Measurements from ENCODE around the gene HIRA. TPM values are rescaled to one million over a fixed set of nuclear protein-coding genes. Genes with fewer than 3 reads are reported as not detected.

HIRA gene
- total and polyA plus RNA-seq, 2 of the 8 experiments (the other 6 are each of a cell fraction or from before 2014, with no cell fraction given) = 34.9 to 67.2 TPM

DNA sequence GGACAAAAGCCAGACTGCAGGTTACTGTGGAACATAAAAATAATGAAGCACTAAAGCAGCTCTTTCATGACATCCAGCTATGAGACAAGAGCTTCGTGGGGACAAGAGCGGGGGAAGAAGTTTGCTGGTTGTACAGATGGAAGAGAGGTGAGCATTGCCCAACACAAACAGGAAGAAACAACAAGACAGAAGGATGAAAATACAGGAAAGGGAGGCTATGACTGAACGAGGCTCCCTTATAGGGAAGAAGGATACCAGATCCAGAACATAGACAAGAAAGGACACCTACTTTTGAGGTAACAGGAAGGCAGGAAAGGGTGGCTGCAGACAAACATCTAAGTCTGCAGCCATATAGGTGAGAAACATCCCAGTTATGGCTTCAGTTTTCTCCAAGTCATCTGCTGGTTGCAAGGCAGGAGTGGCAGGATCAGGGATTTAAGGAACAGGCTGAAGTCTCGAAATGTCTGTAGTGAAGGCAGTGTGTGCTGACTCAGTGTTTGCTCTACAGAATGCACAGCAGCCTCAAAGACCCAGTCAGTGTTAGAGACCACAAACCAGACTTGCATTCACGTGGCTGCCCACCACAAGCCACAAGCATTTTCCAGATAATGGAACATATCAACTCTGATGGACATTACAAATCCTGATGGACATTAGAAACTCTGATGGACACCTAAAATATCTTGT, 141.9 kb downstream of the HIRA start:
- Histone ChIP-seq H3K4me1 (replicated peaks in 1 of 4; ENCODE audit: control insufficient read depth in 3 of 4, insufficient read depth in 4 of 4, low read length in 3 of 4) (peaks cover 13 to 31% (median 23%) of the 10 kb centered on the region in 4 experiments), H3K23ac (ENCODE audit: insufficient read length) (no peak overlapping the region), H3K23me2 (ENCODE audit: low read depth, low read length) (peaks cover 13% of the 10 kb centered on the region), H3K4ac (replicated peaks; ENCODE audit: insufficient read length, low read depth, low read length) (no peak overlapping the region), H3K9ac (replicated peaks in 1 of 4; ENCODE audit: extremely low read depth in 1 of 4, low read depth in 3 of 4, low read length in 3 of 4) (peak overlapping the region in 1 of 4 experiments; percentile 46; a peak in 1 of 7 replicates), H4K8ac (ENCODE audit: extremely low read depth, insufficient read depth, low read length) (no peak overlapping the region), H3K79me1 (ENCODE audit: low read depth, low read length) (peaks cover 4% of the 10 kb centered on the region; the same call in 1 of the 2 replicates), H4K5ac (ENCODE audit: insufficient read length, low read depth, low read length) (no peak overlapping the region), H3K27ac (ENCODE audit: low read depth, low read length) (no peak overlapping the region), H3K4me2 (ENCODE audit: insufficient read depth in 1 of 2, low read depth in 2 of 2, low read length in 2 of 2) (peak overlapping the region in 1 of 2 experiments; percentile 96; a peak in 1 of 4 replicates), H2BK120ac (replicated peaks; ENCODE audit: low read depth, low read length) (no peak overlapping the region), H3K4me3 (ENCODE audit: extremely low read depth in 1 of 4, insufficient read depth in 2 of 4, low read depth in 3 of 4, low read length in 4 of 4) (no peak overlapping the region), H2BK20ac (ENCODE audit: low read length) (no peak overlapping the region), H2BK12ac (ENCODE audit: low read depth, low read length) (no peak overlapping the region), H3K36me3 (ENCODE audit: control insufficient read depth in 2 of 4, insufficient read depth in 4 of 4, low read length in 3 of 4) (no peaks in the 10 kb centered on the region), H3K27me3 (replicated peaks in 1 of 4; ENCODE audit: control insufficient read depth in 3 of 4, extremely low read depth in 1 of 4, insufficient read depth in 3 of 4, low read length in 3 of 4) (peaks cover 0 to 9% (median 7%) of the 10 kb centered on the region in 4 experiments; a peak in 3 of 7 replicates), H3K56ac (replicated peaks; ENCODE audit: insufficient read length, low read depth, low read length) (no peak overlapping the region), H2BK15ac (ENCODE audit: low read length) (no peak overlapping the region), H3K14ac (ENCODE audit: insufficient read length) (no peak overlapping the region), H2AK5ac (ENCODE audit: low read depth, low read length) (no peak overlapping the region; the same call in 1 of the 2 replicates), H2BK5ac (ENCODE audit: low read depth, low read length) (no peak overlapping the region), H3K18ac (ENCODE audit: extremely low read depth, low read length) (no peak overlapping the region), H4K20me1 (replicated peaks in 1 of 2; ENCODE audit: control insufficient read depth in 1 of 2, insufficient read depth in 2 of 2, low read length in 2 of 2) (no peaks in the 10 kb centered on the region), H2AFZ (ENCODE audit: low read length) (no peak overlapping the region), H3K79me2 (ENCODE audit: control insufficient read depth in 1 of 2, insufficient read depth in 2 of 2, low read length in 2 of 2) (peaks cover 3 to 7% of the 10 kb centered on the region in 2 experiments; a peak in 1 of 4 replicates), H3K9me3 (ENCODE audit: insufficient read depth in 2 of 2, low read depth in 1 of 2, low read length in 1 of 2) (no peaks in the 10 kb centered on the region), H4K91ac (replicated peaks; ENCODE audit: insufficient read length, low read length) (no peak overlapping the region)
- DNase-seq (ENCODE audit: low read depth in 1 of 2, low spot score in 2 of 2) = no peak
- POLR2A ChIA-PET (ENCODE audit: partially characterized antibody) = no interaction called here
- FAIRE-seq = no peak
- CTCF ChIA-PET (ENCODE audit: partially characterized antibody) = no interaction called here
- WGBS, 2 experiments (ENCODE audit: extremely low coverage in 1 of 2, insufficient coverage in 1 of 2, insufficient read length in 1 of 2, insufficient replicate concordance in 2 of 2, low coverage in 1 of 2, low lambda C conversion rate in 2 of 2, missing lambda C conversion rate in 1 of 2) = 90% methylated on average over 5 of the region's 5 CpGs; no CpG with 5 or more reads in 1 of the 2 experiments
- TF ChIP-seq RNF2 (IDR thresholded peaks at IDR 0.05; ENCODE audit: borderline replicate concordance, low read depth, low read length, missing control alignments, poor library complexity, severe bottlenecking) (no peak), CREB1 (IDR thresholded peaks at IDR 0.05) (no peak), KDM4A (IDR thresholded peaks at IDR 0.05; ENCODE audit: low read depth, low read length, severe bottlenecking) (no peak), RXRA (IDR thresholded peaks at IDR 0.05; ENCODE audit: insufficient read depth, low read depth, low read length) (no peak), TCF12 (IDR thresholded peaks at IDR 0.05; ENCODE audit: low read depth, low read length) (no peak), NRF1 (IDR thresholded peaks at IDR 0.05; ENCODE audit: low read depth, low read length) (no peak), USF2 (IDR thresholded peaks at IDR 0.05; ENCODE audit: low read length) (no peak), CTCF (IDR thresholded peaks at IDR 0.05; ENCODE audit: control extremely low read depth in 1 of 3, insufficient read depth in 1 of 3, low read depth in 1 of 3, low read length in 3 of 3) (no peak), SP1 (IDR thresholded peaks at IDR 0.05; ENCODE audit: low read depth, low read length) (no peak)
